ENCODE results near the gene P2RX4.

GRCh38 chr12:121209221-121209620, 708 bp upstream of the P2RX4 start:
- TF ChIP-seq, protein P1, sequence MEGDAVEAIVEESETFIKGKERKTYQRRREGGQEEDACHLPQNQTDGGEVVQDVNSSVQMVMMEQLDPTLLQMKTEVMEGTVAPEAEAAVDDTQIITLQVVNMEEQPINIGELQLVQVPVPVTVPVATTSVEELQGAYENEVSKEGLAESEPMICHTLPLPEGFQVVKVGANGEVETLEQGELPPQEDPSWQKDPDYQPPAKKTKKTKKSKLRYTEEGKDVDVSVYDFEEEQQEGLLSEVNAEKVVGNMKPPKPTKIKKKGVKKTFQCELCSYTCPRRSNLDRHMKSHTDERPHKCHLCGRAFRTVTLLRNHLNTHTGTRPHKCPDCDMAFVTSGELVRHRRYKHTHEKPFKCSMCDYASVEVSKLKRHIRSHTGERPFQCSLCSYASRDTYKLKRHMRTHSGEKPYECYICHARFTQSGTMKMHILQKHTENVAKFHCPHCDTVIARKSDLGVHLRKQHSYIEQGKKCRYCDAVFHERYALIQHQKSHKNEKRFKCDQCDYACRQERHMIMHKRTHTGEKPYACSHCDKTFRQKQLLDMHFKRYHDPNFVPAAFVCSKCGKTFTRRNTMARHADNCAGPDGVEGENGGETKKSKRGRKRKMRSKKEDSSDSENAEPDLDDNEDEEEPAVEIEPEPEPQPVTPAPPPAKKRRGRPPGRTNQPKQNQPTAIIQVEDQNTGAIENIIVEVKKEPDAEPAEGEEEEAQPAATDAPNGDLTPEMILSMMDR (IDR thresholded peaks at IDR 0.05; ENCODE audit: low read length) = no peak
- no peak for TF ChIP-seq EZH2phosphoT487 (IDR thresholded peaks at IDR 0.05; ENCODE audit: low read length)
